ENCODE results near the gene PARD6A.

PARD6A gene

DNA sequence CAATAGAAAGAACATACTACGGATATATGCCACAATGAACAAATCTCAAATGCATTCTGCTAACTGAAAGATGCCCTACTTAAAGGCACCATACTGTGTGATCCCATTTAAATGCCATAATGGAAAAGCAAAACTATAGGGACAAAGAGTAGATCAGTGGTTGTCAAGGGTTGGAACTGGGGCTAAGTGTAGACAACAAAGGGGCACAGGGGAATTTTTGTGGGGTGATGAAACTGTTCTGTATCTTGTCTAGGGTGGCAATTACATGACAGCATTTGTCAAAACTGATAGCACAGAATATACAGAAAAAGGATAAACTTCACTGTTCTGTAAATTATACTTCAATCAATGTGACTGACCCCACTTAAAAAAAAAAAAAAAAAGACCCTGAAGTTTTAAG lies 40.7 kb downstream of the PARD6A start:
- no peak for TF ChIP-seq POLR2A (IDR thresholded peaks at IDR 0.05; ENCODE audit: extremely low read depth, insufficient read length)

DNA sequence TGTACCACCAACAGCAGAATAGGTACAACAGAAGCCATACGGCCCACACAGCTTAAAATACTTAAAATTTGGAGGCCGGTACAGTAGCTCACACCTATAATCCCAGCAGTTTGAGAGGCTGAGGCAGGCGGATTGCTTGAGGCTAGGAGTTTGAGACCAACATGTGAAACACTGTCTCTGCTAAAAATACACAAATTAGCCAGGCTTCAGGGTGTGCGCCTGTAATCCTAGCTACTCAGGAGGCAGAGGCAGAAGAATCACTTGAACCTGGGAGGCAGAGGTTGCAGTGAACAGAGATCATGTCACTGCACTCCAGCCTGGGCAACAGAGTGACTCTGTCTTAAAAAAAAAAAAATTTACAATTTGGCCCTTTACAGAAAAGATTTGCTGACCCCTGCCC lies 41.4 kb downstream of the PARD6A start:
- no peak for TF ChIP-seq POLR2A (IDR thresholded peaks at IDR 0.05; ENCODE audit: extremely low read depth, insufficient read length)
- TF ChIP-seq, protein P1, sequence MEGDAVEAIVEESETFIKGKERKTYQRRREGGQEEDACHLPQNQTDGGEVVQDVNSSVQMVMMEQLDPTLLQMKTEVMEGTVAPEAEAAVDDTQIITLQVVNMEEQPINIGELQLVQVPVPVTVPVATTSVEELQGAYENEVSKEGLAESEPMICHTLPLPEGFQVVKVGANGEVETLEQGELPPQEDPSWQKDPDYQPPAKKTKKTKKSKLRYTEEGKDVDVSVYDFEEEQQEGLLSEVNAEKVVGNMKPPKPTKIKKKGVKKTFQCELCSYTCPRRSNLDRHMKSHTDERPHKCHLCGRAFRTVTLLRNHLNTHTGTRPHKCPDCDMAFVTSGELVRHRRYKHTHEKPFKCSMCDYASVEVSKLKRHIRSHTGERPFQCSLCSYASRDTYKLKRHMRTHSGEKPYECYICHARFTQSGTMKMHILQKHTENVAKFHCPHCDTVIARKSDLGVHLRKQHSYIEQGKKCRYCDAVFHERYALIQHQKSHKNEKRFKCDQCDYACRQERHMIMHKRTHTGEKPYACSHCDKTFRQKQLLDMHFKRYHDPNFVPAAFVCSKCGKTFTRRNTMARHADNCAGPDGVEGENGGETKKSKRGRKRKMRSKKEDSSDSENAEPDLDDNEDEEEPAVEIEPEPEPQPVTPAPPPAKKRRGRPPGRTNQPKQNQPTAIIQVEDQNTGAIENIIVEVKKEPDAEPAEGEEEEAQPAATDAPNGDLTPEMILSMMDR (IDR thresholded peaks at IDR 0.05; ENCODE audit: low read depth, low read length), result no peak
- no peak for DNase-seq (ENCODE audit: low read depth)
- H3K4me3 ChIP-seq (ENCODE audit: low read depth, low read length), result no peak overlapping the region

More for the DNA sequence above, 40.7 kb downstream of the PARD6A start:
- no peak overlapping the region for H3K4me3 ChIP-seq (ENCODE audit: low read depth, low read length)
- no peak for DNase-seq (ENCODE audit: low read depth)

DNA sequence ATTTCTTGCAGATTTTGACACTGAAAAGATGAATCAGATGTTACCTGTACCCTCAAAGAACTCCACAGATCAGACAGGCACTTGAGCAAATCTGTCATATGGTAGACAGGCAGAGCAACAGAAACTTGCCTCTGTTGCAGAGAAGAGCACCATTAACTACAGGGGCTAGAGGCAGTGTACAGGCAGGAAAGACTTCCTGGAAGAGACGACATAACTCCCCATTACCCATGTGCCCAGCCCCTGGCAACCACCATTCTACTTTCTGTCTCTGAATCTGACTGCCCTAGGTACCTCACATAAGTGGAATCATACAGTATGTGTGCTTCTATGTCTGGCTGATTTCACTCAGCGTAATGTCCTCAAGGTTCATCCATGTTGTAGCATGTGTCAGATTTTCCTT lies 42.9 kb downstream of the PARD6A start:
- H3K4me3 ChIP-seq (ENCODE audit: low read depth, low read length), result no peak overlapping the region
- DNase-seq (ENCODE audit: low read depth), result no peak
- TF ChIP-seq, protein P2, sequence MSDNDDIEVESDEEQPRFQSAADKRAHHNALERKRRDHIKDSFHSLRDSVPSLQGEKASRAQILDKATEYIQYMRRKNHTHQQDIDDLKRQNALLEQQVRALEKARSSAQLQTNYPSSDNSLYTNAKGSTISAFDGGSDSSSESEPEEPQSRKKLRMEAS (IDR thresholded peaks at IDR 0.05; ENCODE audit: low read depth, low read length), result no peak
- TF ChIP-seq MYC (IDR thresholded peaks at IDR 0.05; ENCODE audit: low read depth, low read length) (no peak), POLR2A (IDR thresholded peaks at IDR 0.05; ENCODE audit: extremely low read depth, insufficient read length) (no peak)
- TF ChIP-seq, protein P1 (IDR thresholded peaks at IDR 0.05; ENCODE audit: low read depth, low read length), result no peak

DNA sequence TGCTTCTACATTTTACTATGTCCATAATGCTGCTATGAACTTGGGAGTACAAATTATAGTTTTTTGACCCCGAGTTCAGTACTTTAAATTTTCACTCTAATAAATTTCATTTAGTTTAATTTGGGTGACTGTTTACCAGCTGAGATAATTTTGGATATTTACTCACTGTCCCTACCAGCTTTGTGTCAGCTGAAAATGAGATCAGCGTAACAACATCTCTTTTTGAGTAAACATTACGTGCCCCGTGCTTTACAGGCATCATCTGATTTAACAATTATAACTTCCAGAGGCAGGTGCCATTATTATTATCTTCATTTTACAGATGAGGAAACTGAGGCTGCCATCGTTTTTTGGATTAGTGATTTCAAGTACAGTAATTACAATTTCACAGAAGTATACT lies 43.4 kb downstream of the PARD6A start:
- no peak for DNase-seq (ENCODE audit: low read depth)
- H3K4me3 ChIP-seq (ENCODE audit: low read depth, low read length), result no peak overlapping the region
- TF ChIP-seq, protein P1 (IDR thresholded peaks at IDR 0.05; ENCODE audit: low read depth, low read length), result no peak
- TF ChIP-seq, protein P2 (IDR thresholded peaks at IDR 0.05; ENCODE audit: low read depth, low read length), result no peak
- TF ChIP-seq MYC (IDR thresholded peaks at IDR 0.05; ENCODE audit: low read depth, low read length), result no peak
- no peak for TF ChIP-seq POLR2A (IDR thresholded peaks at IDR 0.05; ENCODE audit: extremely low read depth, insufficient read length)

DNA sequence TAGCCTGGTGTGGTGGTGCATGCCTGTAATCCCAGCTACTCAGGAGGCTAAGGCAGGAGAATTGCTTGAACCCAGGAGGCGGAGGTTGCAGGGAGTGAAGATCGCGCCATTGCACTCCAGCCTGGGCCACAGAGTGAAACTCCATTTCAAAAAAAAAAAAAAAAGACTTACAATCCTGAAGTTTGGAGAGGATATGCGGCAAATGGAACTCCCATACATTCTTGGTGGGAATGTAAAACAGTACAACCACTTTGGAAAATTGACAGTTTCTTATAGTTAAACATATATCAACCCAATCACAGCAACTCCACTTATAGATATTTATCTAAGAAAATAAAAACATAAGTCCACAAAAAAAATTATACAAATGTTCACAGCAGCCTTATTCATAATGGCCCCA lies 46.5 kb downstream of the PARD6A start:
- TF ChIP-seq, protein P1 (IDR thresholded peaks at IDR 0.05; ENCODE audit: low read depth, low read length), result no peak
- no peak for TF ChIP-seq POLR2A (IDR thresholded peaks at IDR 0.05; ENCODE audit: extremely low read depth, insufficient read length)
- TF ChIP-seq, protein P2 (IDR thresholded peaks at IDR 0.05; ENCODE audit: low read depth, low read length), result no peak
- TF ChIP-seq MYC (IDR thresholded peaks at IDR 0.05; ENCODE audit: low read depth, low read length), result no peak
- H3K4me3 ChIP-seq (ENCODE audit: low read depth, low read length), result no peak overlapping the region
- DNase-seq (ENCODE audit: low read depth), result no peak

DNA sequence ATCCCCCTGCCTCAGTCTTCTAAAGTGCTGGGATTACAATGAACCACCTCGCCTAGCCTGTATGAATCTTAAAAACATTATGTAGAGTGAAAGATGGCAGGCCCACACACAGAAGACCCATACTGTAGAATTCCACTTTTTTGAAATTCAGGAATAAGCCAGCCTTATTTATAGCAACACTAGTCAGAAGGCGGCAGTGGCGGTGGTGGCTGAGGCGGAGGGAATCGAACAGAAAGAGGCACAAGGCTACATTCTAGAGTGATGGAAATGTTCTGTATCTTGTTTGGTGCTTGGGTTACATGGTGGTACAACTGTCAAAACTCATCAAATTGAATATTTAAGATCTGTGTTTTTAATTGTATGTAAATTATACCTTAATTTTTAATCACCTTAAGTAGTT lies 47.0 kb downstream of the PARD6A start:
- TF ChIP-seq, protein P2 (IDR thresholded peaks at IDR 0.05; ENCODE audit: low read depth, low read length), result no peak
- TF ChIP-seq POLR2A (IDR thresholded peaks at IDR 0.05; ENCODE audit: extremely low read depth, insufficient read length), result no peak
- no peak for TF ChIP-seq MYC (IDR thresholded peaks at IDR 0.05; ENCODE audit: low read depth, low read length)
- TF ChIP-seq, protein P1 (IDR thresholded peaks at IDR 0.05; ENCODE audit: low read depth, low read length), result no peak
- no peak overlapping the region for H3K4me3 ChIP-seq (ENCODE audit: low read depth, low read length)
- no peak for DNase-seq (ENCODE audit: low read depth)

All from NB4 (cell line).